ENCODE measurements around the gene TMEM181. TPM values are rescaled to one million over a fixed set of nuclear protein-coding genes. Genes with fewer than 3 reads are reported as not detected.
A peak's percentile ranks its signal among the peaks of the same experiment; 100 is the strongest.
"Not testable (repeated sequence)": the region's sequence is repeated elsewhere in the genome, so short reads cannot be mapped to it uniquely, and the experiment has no call there.

TMEM181 gene
- total RNA-seq, 4 donors from 2014 or later = 21.6 to 31.6 (median 26.0) TPM

DNA sequence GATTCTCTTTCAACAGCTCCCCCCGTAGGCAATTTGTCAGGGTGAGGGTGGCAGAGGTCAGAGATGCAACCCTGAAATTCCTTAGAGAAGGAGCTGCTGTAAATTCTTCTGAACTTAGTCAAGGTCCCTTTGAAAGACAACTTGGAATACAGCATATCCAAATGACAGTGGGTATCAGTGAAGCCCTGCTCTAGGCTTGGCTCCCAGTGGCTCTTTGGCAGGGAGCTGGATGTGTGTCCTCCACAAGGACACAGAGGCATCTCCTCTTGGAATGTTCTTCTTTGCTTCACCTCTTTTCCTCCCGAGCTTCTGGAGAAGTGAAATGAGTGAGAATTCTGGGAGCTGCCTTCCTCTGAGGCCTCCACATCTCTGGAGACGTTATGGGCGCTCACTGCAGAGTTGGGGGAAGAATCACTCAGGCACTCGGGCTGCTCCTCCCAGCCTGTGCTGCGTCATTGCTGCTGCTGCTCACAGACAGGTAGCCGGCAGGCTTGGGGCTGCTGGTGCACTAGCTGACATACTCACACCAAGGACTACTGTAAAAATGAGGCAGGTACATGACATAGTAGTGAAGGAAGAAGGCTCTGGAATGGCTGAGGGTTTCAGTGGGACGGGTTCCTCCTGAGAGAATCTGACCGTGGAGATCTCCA is 50.6 kb downstream of the TMEM181 start:
- Histone ChIP-seq H3K36me3 (peaks cover 23 to 89% (median 63%) of the 10 kb centered on the region in 4 donors), H3K4me1 (peaks cover 0 to 12% (median 1%) of the 10 kb centered on the region in 4 donors), H3K27ac (replicated peaks in 1 of 4) (no peak overlapping the region), H3K9me3 (peaks cover 0 to 1% (median 0%) of the 10 kb centered on the region in 4 donors), H3K4me3 (no peak overlapping the region), H3K27me3 (no peaks in the 10 kb centered on the region)
- no peak for TF ChIP-seq POLR2A (IDR thresholded peaks at IDR 0.05; ENCODE audit: low read depth)
- no peak for TF ChIP-seq POLR2AphosphoS5 (IDR thresholded peaks at IDR 0.05)
- TF ChIP-seq, protein P1, sequence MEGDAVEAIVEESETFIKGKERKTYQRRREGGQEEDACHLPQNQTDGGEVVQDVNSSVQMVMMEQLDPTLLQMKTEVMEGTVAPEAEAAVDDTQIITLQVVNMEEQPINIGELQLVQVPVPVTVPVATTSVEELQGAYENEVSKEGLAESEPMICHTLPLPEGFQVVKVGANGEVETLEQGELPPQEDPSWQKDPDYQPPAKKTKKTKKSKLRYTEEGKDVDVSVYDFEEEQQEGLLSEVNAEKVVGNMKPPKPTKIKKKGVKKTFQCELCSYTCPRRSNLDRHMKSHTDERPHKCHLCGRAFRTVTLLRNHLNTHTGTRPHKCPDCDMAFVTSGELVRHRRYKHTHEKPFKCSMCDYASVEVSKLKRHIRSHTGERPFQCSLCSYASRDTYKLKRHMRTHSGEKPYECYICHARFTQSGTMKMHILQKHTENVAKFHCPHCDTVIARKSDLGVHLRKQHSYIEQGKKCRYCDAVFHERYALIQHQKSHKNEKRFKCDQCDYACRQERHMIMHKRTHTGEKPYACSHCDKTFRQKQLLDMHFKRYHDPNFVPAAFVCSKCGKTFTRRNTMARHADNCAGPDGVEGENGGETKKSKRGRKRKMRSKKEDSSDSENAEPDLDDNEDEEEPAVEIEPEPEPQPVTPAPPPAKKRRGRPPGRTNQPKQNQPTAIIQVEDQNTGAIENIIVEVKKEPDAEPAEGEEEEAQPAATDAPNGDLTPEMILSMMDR (IDR thresholded peaks at IDR 0.05) = no peak
- TF ChIP-seq EP300 (IDR thresholded peaks at IDR 0.05) = no peak
- no peak for DNase-seq (ENCODE audit: extremely low spot score)
- intact Hi-C loops (cut with DNase I) = no loop called here
- 84% methylated on average over 9 of the region's 9 CpGs for WGBS

DNA sequence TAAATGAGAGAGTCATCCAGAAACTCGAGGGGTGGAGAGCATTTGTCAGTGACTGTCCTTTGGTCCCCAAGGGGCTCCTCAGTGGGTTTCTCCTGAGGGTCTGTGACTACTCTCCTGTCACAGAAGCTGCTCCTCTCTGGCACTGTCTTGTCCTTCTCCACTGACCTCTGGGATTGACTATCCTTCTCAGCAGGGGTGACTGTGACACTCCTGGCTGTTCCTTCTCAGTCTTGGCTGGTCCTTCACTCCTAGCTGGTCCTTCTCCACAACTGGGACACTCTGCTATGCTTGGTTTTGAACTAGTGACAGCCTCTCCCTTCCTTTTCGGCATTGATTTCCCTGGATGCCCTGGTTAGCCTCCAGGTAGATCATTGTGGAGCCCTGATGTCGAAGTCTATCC is 51.1 kb downstream of the TMEM181 start:
- Histone ChIP-seq H3K27me3 (no peaks in the 10 kb centered on the region), H3K9me3 (peaks cover 0 to 6% (median 0%) of the 10 kb centered on the region in 4 donors), H3K4me1 (peaks cover 0 to 12% (median 1%) of the 10 kb centered on the region in 4 donors), H3K27ac (replicated peaks in 1 of 4) (no peak overlapping the region), H3K4me3 (no peak overlapping the region), H3K36me3 (peaks cover 23 to 83% (median 57%) of the 10 kb centered on the region in 4 donors)
- TF ChIP-seq POLR2A (IDR thresholded peaks at IDR 0.05; ENCODE audit: low read depth) (no peak), POLR2AphosphoS5 (IDR thresholded peaks at IDR 0.05) (no peak), EP300 (IDR thresholded peaks at IDR 0.05) (no peak)
- TF ChIP-seq, protein P1 (IDR thresholded peaks at IDR 0.05) = no peak
- WGBS = 98% methylated on average over 3 of the region's 3 CpGs
- no peak for DNase-seq (ENCODE audit: extremely low spot score)
- intact Hi-C loops (cut with DNase I) = no loop called here

DNA sequence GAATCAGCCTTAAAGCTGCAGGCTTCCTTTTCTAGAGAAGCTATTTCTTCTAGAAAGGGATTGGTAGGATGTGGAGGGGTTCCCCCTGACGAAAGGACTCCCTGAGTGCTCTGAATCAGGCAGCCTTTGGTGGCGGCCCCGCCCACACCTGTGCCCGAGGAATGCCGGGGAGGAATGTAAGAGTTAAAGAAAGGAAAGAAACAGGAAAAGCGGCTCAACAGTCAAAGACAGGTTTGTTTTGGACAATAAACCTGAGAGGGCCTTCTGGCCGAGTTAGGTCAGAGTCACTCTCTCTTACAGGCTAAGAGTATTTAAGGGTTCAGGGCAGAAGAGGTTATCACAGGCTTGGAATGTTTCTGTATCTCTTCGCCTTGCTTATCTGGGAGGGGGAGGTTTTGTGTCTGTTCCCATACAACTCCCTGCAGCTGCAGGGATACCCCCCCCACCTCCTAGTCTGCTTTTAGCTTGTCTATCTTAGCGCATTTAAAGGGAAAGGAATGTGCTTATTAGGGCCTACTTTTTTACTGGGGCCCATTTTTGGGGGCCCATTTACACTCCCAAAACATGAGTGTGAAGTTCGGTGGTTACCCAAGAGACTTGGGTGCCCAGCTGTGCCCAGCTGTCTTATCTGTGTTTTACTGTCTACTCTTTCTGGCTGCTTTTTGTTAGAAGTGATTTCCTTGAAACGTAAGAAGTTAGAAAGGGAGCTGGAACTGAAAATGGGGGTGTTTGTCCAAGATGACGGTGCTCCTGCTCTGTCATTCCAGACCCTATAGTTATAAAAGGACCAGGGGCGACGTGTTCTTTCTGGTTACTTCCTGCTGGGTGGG is 51.9 kb downstream of the TMEM181 start:
- Histone ChIP-seq H3K27me3 (no peaks in the 10 kb centered on the region), H3K36me3 (peaks cover 23 to 76% (median 50%) of the 10 kb centered on the region in 4 donors), H3K4me1 (peaks cover 0 to 12% (median 1%) of the 10 kb centered on the region in 4 donors), H3K4me3 (no peak overlapping the region), H3K27ac (replicated peaks in 1 of 4) (no peak overlapping the region), H3K9me3 (peaks cover 0 to 6% (median 0%) of the 10 kb centered on the region in 4 donors)
- TF ChIP-seq, protein P1 (IDR thresholded peaks at IDR 0.05) = no peak
- no peak for TF ChIP-seq POLR2AphosphoS5 (IDR thresholded peaks at IDR 0.05)
- 89% methylated on average over 14 of the region's 14 CpGs for WGBS
- DNase-seq (ENCODE audit: extremely low spot score) = no peak
- intact Hi-C loops (cut with DNase I) = no loop called here

DNA sequence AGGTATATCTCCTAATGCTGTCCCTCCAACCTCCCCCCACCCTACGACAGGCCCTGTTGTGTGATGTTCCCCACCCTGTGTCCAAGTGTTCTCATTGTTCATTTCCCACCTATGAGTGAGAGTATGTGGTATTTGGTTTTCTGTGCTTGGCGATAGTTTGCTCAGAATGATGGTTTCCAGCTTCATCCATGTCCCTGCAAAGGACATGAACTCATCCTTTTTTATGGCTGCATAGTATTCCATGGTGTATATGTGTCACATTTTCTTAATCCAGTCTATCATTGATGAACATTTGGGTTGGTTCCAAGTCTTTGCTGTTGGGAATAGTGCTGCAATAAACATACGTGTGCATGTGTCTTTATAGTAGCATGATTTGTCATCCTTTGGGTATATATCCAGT is 54.7 kb downstream of the TMEM181 start:
- DNase-seq (ENCODE audit: extremely low spot score) = peak; percentile 29
- 98% methylated on average over 3 of the region's 3 CpGs for WGBS
- H3K27me3 ChIP-seq; H3K9me3 ChIP-seq; H3K4me3 ChIP-seq; H3K27ac ChIP-seq (replicated peaks in 1 of 4); intact Hi-C loops (cut with DNase I): not testable (repeated sequence)
- Histone ChIP-seq H3K36me3 (peaks cover 14 to 51% (median 22%) of the 10 kb centered on the region in 4 donors), H3K4me1 (peaks cover 0 to 12% (median 1%) of the 10 kb centered on the region in 4 donors)

DNA sequence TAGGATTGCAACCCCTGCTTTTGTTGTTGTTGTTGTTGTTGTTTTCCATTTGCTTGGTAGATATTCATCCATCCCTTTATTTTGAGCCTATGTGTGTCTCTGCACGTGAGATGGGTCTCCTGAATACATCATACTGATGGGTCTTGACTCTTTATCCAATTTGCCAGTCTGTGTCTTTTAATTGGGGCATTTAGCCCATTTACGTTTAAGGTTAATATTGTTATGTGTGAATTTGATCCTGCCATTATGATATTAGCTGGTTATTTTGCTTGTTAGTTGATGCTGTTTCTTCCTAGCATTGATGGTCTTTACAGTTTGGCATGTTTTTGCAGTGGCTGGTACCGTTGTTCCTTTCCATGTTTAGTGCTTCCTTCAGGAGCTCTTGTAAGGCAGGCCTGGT is 58.4 kb downstream of the TMEM181 start:
- peaks cover 10 to 46% (median 27%) of the 10 kb centered on the region in 4 donors for H3K36me3 ChIP-seq

More for the DNA sequence above, 58.4 kb downstream of the TMEM181 start:
- H3K4me3 ChIP-seq; DNase-seq (ENCODE audit: extremely low spot score); H3K27ac ChIP-seq (replicated peaks in 1 of 4); intact Hi-C loops (cut with DNase I); H3K4me1 ChIP-seq; H3K9me3 ChIP-seq; H3K27me3 ChIP-seq: not testable (repeated sequence)
- 100% methylated on average over 3 of the region's 3 CpGs for WGBS

Data from esophagus muscularis mucosa (tissue), 4 donors.